Epithelial cell of umbilical artery (primary cell): ENCODE data around the gene TYRO3. TPM values are rescaled to one million over a fixed set of nuclear protein-coding genes. Genes with fewer than 3 reads are reported as not detected.

ENCODE experiments used
- total RNA-seq: library from RNA; depleted of rRNA; stranded (reverse); fragments of >200 nt; gene quantifications from 2 replicates; pipeline ENCODE4 v1.2.3, GENCODE V29; 2014

TYRO3 gene
- total RNA-seq: 6.2 and 7.1 TPM in 2 replicates

DNA sequence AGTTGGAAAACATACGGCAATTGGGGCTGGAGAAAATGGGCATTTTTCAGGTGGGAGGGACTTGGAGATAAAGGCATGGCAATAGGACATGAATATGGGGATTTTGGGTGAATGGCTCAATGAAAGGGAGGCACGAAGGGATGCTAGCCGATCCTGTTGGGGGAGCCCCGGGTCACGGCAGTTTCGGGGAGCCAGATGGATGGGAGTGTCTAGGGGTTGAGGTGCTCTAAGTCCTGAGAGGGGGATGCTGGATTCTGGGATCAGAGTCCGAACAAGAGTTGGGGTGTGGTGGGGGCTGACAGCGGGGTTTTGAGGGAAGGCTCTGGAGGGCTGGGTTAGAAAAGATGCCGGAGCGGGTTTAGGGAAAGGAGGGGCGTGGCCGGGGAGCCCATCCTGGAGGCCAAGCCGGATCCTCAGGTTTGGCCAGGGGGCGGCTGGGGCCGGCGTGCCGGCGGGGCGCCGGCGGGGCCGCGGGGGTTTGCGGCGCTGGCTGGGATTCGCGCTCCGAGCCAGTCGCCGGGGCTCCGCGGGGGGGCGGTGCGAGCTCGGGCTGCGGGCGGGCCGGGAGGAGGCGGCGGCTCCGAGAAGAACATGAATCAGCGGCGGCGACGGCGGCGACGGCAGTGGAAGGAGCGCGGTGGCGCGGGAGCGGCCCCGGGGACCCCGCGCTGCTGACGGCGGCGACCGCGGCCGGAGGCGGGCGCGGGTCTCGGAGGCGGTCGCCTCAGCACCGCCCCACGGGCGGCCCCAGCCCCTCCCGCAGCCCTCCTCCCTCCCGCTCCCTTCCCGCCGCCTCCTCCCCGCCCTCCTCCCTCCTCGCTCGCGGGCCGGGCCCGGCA is at the start of gene TYRO3:
Gene TYRO3 (plus strand): TSS at position 813 of the 839 bp plus-strand sequence. CDS start 46 bp downstream, outside the sequence.

GRCh38 chr15:41513506-41514227 is 45.3 kb upstream of the TYRO3 start, which contains the start of gene LTK:
LTK (minus strand) TSS chr15:41513827; CDS start chr15:41513709, 118 bp downstream.

Other genes with a start within 250 kb of the TYRO3 start
- 9.7 and 12.2 TPM in 2 replicates for gene OIP5, start 226.6 kb upstream of the TYRO3 start, total RNA-seq
- 69.5 and 109 TPM in 2 replicates for gene NUSAP1, start 226.3 kb upstream of the TYRO3 start, total RNA-seq
- 34.4 and 39.7 TPM in 2 replicates for gene NDUFAF1, start 156.7 kb upstream of the TYRO3 start, total RNA-seq
- gene RTF1, start 142.1 kb upstream of the TYRO3 start, total RNA-seq: 12.2 and 14.6 TPM in 2 replicates
- 0.46 and 0.65 TPM in 2 replicates for gene ITPKA, start 65.3 kb upstream of the TYRO3 start, total RNA-seq
- under 0.01 TPM in 1 of 2 replicates, not detected in the other for gene LTK, start 45.4 kb upstream of the TYRO3 start, total RNA-seq
- 18.7 and 39.3 TPM in 2 replicates for gene RPAP1, start 15.0 kb upstream of the TYRO3 start, total RNA-seq
- 23.7 and 66.3 TPM in 2 replicates for gene MGA, start 101.2 kb downstream of the TYRO3 start, total RNA-seq
- 12.0 and 14.6 TPM in 2 replicates for gene MAPKBP1, start 215.3 kb downstream of the TYRO3 start, total RNA-seq